ENCODE data around the gene MACROD2.

GRCh38 chr20:15767586-15767985 is 1772.3 kb downstream of the MACROD2 start:
- TF ChIP-seq CTCF (IDR thresholded peaks at IDR 0.05) (no peak), ZFX (IDR thresholded peaks at IDR 0.05; ENCODE audit: borderline replicate concordance) (no peak)
